Upper lobe of left lung (tissue), 6 donors: ENCODE measurements around the gene C10orf67. TPM values are rescaled to one million over a fixed set of nuclear protein-coding genes. Genes with fewer than 3 reads are reported as not detected.
A peak's percentile ranks its signal among the peaks of the same experiment; 100 is the strongest.
"Not testable (repeated sequence)": the region's sequence is repeated elsewhere in the genome, so short reads cannot be mapped to it uniquely, and the experiment has no call there.

Experiments used
- ATAC-seq, 2 donors: fragments of 200-7000 bp; cut with Tn5 transposase; one replicate each; pipeline ENCODE4 v1.9.1; 2022; ENCODE audit warnings: mild to moderate bottlenecking in 2 of 2, moderate library complexity in 2 of 2; ENCODE audit not compliant: low FRiP score in 2 of 2
- DNase-seq, 2 donors: peaks; one replicate each; pipeline ENCODE4 v3.0.0-alpha.2; 2019 to 2020
- H3K27ac ChIP-seq, 4 donors: fragments of 200-600 bp; sonication (generic); one replicate each; pipeline ENCODE4 v1.5.1; 2016 to 2019
- H3K27me3 ChIP-seq, 4 donors: fragments of 200-600 bp; sonication (generic); one replicate each; pipeline ENCODE4 v1.5.1; 2017 to 2019
- H3K36me3 ChIP-seq, 4 donors: fragments of 200-600 bp; sonication (generic); one replicate each; pipeline ENCODE4 v1.5.1; 2016 to 2019
- H3K4me1 ChIP-seq, 4 donors: fragments of 200-600 bp; sonication (generic); one replicate each; pipeline ENCODE4 v1.5.1; 2018 to 2019
- H3K4me3 ChIP-seq, 4 donors: fragments of 200-600 bp; sonication (generic); one replicate each; pipeline ENCODE4 v1.5.1; 2017 to 2019; ENCODE audit warnings: mild to moderate bottlenecking in 2 of 4, moderate library complexity in 1 of 4
- H3K9me3 ChIP-seq, 4 donors: fragments of 200-600 bp; sonication (generic); one replicate each; pipeline ENCODE4 v1.5.1; 2018 to 2019
- CTCF ChIP-seq, 6 experiments: fragments of 450-650 bp in 4 of 6; fragments of 200-600 bp in 2 of 6; sonication (generic) in 2 of 6; IDR thresholded peaks; one replicate each; pipeline ENCODE4 v1.5.1; 2016 to 2019; ENCODE audit warnings: antibody characterized with exemption in 6 of 6
- EP300 ChIP-seq, 4 donors: sonication (generic); formaldehyde crosslinking; IDR thresholded peaks; one replicate each; pipeline ENCODE4 v1.5.1; 2017; ENCODE audit warnings: antibody characterized with exemption in 4 of 4, control low read depth in 2 of 4
- POLR2A ChIP-seq, 4 donors: fragments of 450-650 bp; IDR thresholded peaks; one replicate each; pipeline ENCODE4 v1.5.1; 2016 to 2017; ENCODE audit warnings: antibody characterized with exemption in 4 of 4, mild to moderate bottlenecking in 2 of 4
- POLR2AphosphoS5 ChIP-seq, 2 donors: sonication (generic); formaldehyde crosslinking; IDR thresholded peaks; one replicate each; pipeline ENCODE4 v1.5.1; 2017; ENCODE audit warnings: antibody characterized with exemption in 2 of 2
- WGBS, 2 donors: methylation state at CpG; one replicate each; pipeline ENCODE4 v1.1.5; 2017 to 2018; 5-methylcytosine and 5-hydroxymethylcytosine counted together
- total RNA-seq, 6 donors: library from RNA; depleted of rRNA in 4 of 6; stranded (reverse); fragments of >200 nt in 4 of 6; gene quantifications; one replicate each; pipeline versions ENCODE4 v1.1.0 to v1.2.1, GENCODE V29; 2016 to 2021
- donor health status: DM: no; HTN: no; CAD: no; lungs with moderate emphysema.
- donor health status: DM: no; HTN: yes; CAD: no; lungs with severe emphysema.

The C10orf67 gene
- total RNA-seq, 6 donors from 2014 or later, result 1.7 to 7.3 (median 4.2) TPM

- no peak overlapping the region for H3K27ac ChIP-seq
- no peaks in the 10 kb centered on the region for H3K27me3 ChIP-seq
- TF ChIP-seq EP300 (IDR thresholded peaks at IDR 0.05) (no peak), POLR2A (IDR thresholded peaks at IDR 0.05) (no peak), CTCF (IDR thresholded peaks at IDR 0.05) (no peak), POLR2AphosphoS5 (IDR thresholded peaks at IDR 0.05) (no peak)
- H3K4me1 ChIP-seq, result no peaks in the 10 kb centered on the region
- H3K36me3 ChIP-seq, result no peaks in the 10 kb centered on the region
- ATAC-seq (no peak), DNase-seq (no peak)
- H3K9me3 ChIP-seq, result no peaks in the 10 kb centered on the region
- no peak overlapping the region for H3K4me3 ChIP-seq
- 72 to 79% methylated on average over 5 of the region's 5 CpGs for WGBS, 2 donors
These were observed 10.2 kb upstream of the C10orf67 start for GRCh38 chr10:23354630-23355279.

GRCh38 chr10:23351926-23352519 lies 7.4 kb upstream of the C10orf67 start:
- 88 to 96% methylated on average over 3 of the region's 3 CpGs for WGBS, 2 donors
- no peak for DNase-seq
- no peak for ATAC-seq
- peaks cover 0 to 6% (median 0%) of the 10 kb centered on the region in 4 donors for H3K4me1 ChIP-seq
- H3K27me3 ChIP-seq, result no peaks in the 10 kb centered on the region
- H3K9me3 ChIP-seq, result no peaks in the 10 kb centered on the region
- H3K27ac ChIP-seq, result no peak overlapping the region
- no peak overlapping the region for H3K4me3 ChIP-seq
- no peaks in the 10 kb centered on the region for H3K36me3 ChIP-seq
- TF ChIP-seq CTCF (IDR thresholded peaks at IDR 0.05) (no peak), EP300 (IDR thresholded peaks at IDR 0.05) (no peak)

- not testable (repeated sequence) for DNase-seq, H3K9me3 ChIP-seq, H3K27ac ChIP-seq, H3K4me3 ChIP-seq, ATAC-seq, H3K27me3 ChIP-seq, H3K36me3 ChIP-seq, H3K4me1 ChIP-seq
- 83 to 86% methylated on average over 1 of the region's 1 CpG for WGBS, 2 donors
These were observed 6.1 kb upstream of the C10orf67 start for GRCh38 chr10:23350706-23351105.

- no peaks in the 10 kb centered on the region for H3K36me3 ChIP-seq
- ATAC-seq (no peak), DNase-seq (no peak)
- no peak for TF ChIP-seq POLR2A (IDR thresholded peaks at IDR 0.05)
- no peak for TF ChIP-seq POLR2AphosphoS5 (IDR thresholded peaks at IDR 0.05)
- TF ChIP-seq EP300 (IDR thresholded peaks at IDR 0.05), result no peak
- TF ChIP-seq CTCF (IDR thresholded peaks at IDR 0.05), result no peak
- no peak overlapping the region for H3K4me3 ChIP-seq
- no peaks in the 10 kb centered on the region for H3K9me3 ChIP-seq
- 59 to 65% methylated on average over 5 of the region's 5 CpGs for WGBS, 2 donors
- peaks cover 7 to 11% (median 10%) of the 10 kb centered on the region in 4 donors for H3K4me1 ChIP-seq
- peaks cover 0 to 4% (median 0%) of the 10 kb centered on the region in 4 donors for H3K27me3 ChIP-seq
- H3K27ac ChIP-seq, result no peak overlapping the region
These were observed 1.3 kb upstream of the C10orf67 start for GRCh38 chr10:23345861-23346260.

- WGBS, 2 donors, result 36 to 37% methylated on average over 20 to 24 of the region's 48 CpGs
These were observed 881 bp downstream of the C10orf67 start for GRCh38 chr10:23343591-23344240.

More at GRCh38 chr10:23343591-23344240, 881 bp downstream of the C10orf67 start:
- no peaks in the 10 kb centered on the region for H3K36me3 ChIP-seq
- H3K4me3 ChIP-seq, result peak overlapping the region in 3 of 4 donors; percentile 36 to 47 (median 42)
- peak overlapping the region; percentile 57 to 71 (median 68) for H3K27ac ChIP-seq
- peak in 1 of 2 donors; percentile 50 for ATAC-seq
- H3K27me3 ChIP-seq, result peaks cover 0 to 4% (median 0%) of the 10 kb centered on the region in 4 donors
- no peak for TF ChIP-seq EP300 (IDR thresholded peaks at IDR 0.05)
- peak in 1 of 2 donors; percentile 13 for TF ChIP-seq POLR2AphosphoS5 (IDR thresholded peaks at IDR 0.05)
- peak in 1 of 4 donors; percentile 42 for TF ChIP-seq POLR2A (IDR thresholded peaks at IDR 0.05)
- TF ChIP-seq CTCF (IDR thresholded peaks at IDR 0.05), result no peak
- H3K4me1 ChIP-seq, result peaks cover 7 to 11% (median 10%) of the 10 kb centered on the region in 4 donors
- peak; percentile 46 to 90 for DNase-seq
- H3K9me3 ChIP-seq, result no peaks in the 10 kb centered on the region
